Activated CD4-positive, alpha-beta T cell treated with anti-CD3 and anti-CD28 coated beads, Interleukin-2, amount 50 U/mL, for 24 hours (primary cell): ENCODE data around the gene SPTBN4.
"Not testable (repeated sequence)": the region's sequence is repeated elsewhere in the genome, so short reads cannot be mapped to it uniquely, and the experiment has no call there.

Experiments used
- DNase-seq, 2 donors: peaks; one replicate each; pipeline ENCODE4 v3.0.0-alpha.2; 2020; ENCODE audit warnings: low read depth in 1 of 2, low spot score in 1 of 2

The SPTBN4 gene

GRCh38 chr19:40528078-40528477, 61.3 kb downstream of the SPTBN4 start:
- no peak for DNase-seq

- no peak for DNase-seq
These were observed 61.8 kb downstream of the SPTBN4 start for GRCh38 chr19:40528533-40529092.

GRCh38 chr19:40529093-40529954, 62.5 kb downstream of the SPTBN4 start:
- DNase-seq, result peak; percentile 80 to 87

GRCh38 chr19:40530091-40530901, 63.5 kb downstream of the SPTBN4 start:
- no peak for DNase-seq

GRCh38 chr19:40533508-40533907, 66.7 kb downstream of the SPTBN4 start:
- DNase-seq, result no peak

- no peak for DNase-seq
These were observed 67.3 kb downstream of the SPTBN4 start for GRCh38 chr19:40534148-40534547.

GRCh38 chr19:40539070-40539469, 72.3 kb downstream of the SPTBN4 start:
- no peak for DNase-seq

GRCh38 chr19:40542202-40542859, 75.5 kb downstream of the SPTBN4 start:
- no peak for DNase-seq

GRCh38 chr19:40543029-40543597, 76.3 kb downstream of the SPTBN4 start:
- no peak for DNase-seq

- DNase-seq, result not testable (repeated sequence)
These were observed 79.5 kb downstream of the SPTBN4 start for GRCh38 chr19:40546153-40546841.

GRCh38 chr19:40547190-40547589, 80.4 kb downstream of the SPTBN4 start:
- not testable (repeated sequence) for DNase-seq

GRCh38 chr19:40547836-40548235, 81.0 kb downstream of the SPTBN4 start:
- DNase-seq, result no peak

GRCh38 chr19:40549007-40549708, 82.4 kb downstream of the SPTBN4 start:
- DNase-seq, result peak; percentile 49 to 68

GRCh38 chr19:40550951-40551350, 84.2 kb downstream of the SPTBN4 start:
- no peak for DNase-seq

GRCh38 chr19:40552848-40553247, 86.0 kb downstream of the SPTBN4 start:
- DNase-seq, result no peak

GRCh38 chr19:40553885-40554857, 87.4 kb downstream of the SPTBN4 start:
- DNase-seq, result no peak

- DNase-seq, result no peak
These were observed 89.3 kb downstream of the SPTBN4 start for GRCh38 chr19:40555978-40556689.

GRCh38 chr19:40556953-40557530, 90.2 kb downstream of the SPTBN4 start:
- no peak for DNase-seq
